ENCODE results near the gene ATG2B.

Gene ATG2B

DNA sequence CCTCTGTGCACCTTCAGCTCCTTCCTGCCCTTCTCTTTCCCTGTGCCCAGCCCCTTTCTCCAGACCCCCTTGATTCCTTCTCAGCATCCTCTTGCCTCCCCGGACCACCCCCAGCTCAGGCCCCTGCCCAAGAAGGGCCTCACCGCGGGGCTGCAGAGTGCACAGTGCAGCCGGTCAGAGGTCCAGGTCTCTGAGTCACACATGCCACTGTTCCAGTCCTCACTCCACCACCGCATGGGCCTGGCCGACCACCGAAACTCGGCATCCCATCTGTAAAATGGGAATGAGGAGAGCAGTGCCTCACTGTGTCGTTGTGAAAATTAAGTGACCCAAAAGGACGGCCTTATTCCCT is 93.8 kb downstream of the ATG2B start:
- no peak for TF ChIP-seq POLR2A (IDR thresholded peaks at IDR 0.05; ENCODE audit: low read depth, low read length)
- TF ChIP-seq PAX5 (IDR thresholded peaks at IDR 0.05; ENCODE audit: insufficient read depth, low read length, severe bottlenecking): no peak
- TF ChIP-seq TAF1 (IDR thresholded peaks at IDR 0.05; ENCODE audit: low read depth, low read length): no peak
- no peak for TF ChIP-seq POLR2AphosphoS5 (IDR thresholded peaks at IDR 0.05; ENCODE audit: low read depth, low read length)
- no peak for TF ChIP-seq POU2F2 (IDR thresholded peaks at IDR 0.05; ENCODE audit: low read depth, low read length)
- TF ChIP-seq SPI1 (IDR thresholded peaks at IDR 0.05; ENCODE audit: low read depth, low read length): no peak
- DNase-seq (ENCODE audit: insufficient read length, low spot score): no peak
- FAIRE-seq: no peak

DNA sequence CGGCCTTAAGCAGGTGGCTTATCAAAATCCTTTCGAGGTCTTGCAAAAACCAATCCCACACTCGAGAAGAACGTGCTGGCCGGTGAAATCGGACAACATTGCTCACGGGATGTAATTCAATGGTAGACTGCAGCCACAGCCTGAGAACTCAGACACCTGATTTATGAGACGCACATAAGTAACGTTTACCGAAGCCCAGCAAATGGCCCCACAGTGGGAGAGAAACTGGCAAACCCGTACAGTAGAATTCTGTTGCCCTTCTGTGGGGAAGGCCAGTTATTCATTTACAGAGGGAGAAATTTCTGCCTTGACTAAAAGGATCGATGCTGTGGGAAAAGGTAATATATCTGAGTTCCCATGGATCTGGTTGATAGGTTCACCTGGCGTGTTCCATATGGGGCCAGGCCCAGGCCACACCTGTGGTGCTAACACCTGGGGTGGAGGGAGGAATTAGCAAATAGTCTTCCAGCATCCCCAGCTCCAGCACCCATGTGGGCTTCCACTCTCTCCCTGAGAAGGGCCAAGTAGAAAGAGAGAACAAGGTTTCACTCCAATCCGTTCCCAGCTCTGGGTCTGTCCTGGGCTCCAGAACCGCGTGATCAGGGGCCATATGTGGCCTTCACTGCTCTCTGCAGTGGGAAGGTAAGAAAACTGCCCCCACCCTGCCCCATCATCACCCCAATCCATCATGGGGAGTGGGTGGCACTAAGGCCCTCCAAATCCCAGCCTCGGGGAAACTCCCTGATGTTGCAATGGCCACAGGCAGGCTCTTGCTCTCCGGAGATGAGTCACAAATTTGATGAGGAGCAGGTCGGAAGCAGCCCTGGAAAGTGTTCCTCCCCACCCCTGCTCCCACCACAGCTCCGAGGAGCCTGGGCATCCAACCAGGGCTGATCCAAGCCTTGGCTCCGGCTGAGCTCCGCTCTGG is 94.4 kb downstream of the ATG2B start:
- no peak for FAIRE-seq
- no peak for DNase-seq (ENCODE audit: insufficient read length, low spot score)
- no peak for TF ChIP-seq POLR2AphosphoS5 (IDR thresholded peaks at IDR 0.05; ENCODE audit: low read depth, low read length)
- TF ChIP-seq PAX5 (IDR thresholded peaks at IDR 0.05; ENCODE audit: insufficient read depth, low read length, severe bottlenecking): no peak
- no peak for TF ChIP-seq POLR2A (IDR thresholded peaks at IDR 0.05; ENCODE audit: low read depth, low read length)
- TF ChIP-seq TAF1 (IDR thresholded peaks at IDR 0.05; ENCODE audit: low read depth, low read length): no peak
- TF ChIP-seq SPI1 (IDR thresholded peaks at IDR 0.05; ENCODE audit: low read depth, low read length): no peak
- no peak for TF ChIP-seq POU2F2 (IDR thresholded peaks at IDR 0.05; ENCODE audit: low read depth, low read length)

DNA sequence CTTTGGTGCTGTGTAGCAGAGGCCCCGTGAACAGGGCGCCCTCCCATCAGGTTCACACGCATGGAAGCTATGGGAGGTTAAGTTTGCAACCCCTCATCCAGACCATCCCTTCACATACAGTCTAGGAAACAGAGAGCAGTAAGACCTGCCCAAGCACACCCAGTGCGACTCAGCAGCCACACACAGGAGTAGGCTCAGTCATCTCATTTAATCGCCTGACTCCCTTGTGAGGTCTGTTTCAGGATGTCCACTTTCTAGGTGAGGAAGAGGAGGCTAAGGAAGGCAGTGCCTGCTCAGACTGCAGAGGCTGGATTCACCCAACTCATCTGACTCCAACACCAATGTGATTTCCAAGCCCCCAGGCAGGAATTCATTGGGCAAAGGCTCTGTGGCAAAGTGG is 95.2 kb downstream of the ATG2B start:
- TF ChIP-seq SPI1 (IDR thresholded peaks at IDR 0.05; ENCODE audit: low read depth, low read length) (no peak), POLR2AphosphoS5 (IDR thresholded peaks at IDR 0.05; ENCODE audit: low read depth, low read length) (no peak), POU2F2 (IDR thresholded peaks at IDR 0.05; ENCODE audit: low read depth, low read length) (no peak), TAF1 (IDR thresholded peaks at IDR 0.05; ENCODE audit: low read depth, low read length) (no peak), POLR2A (IDR thresholded peaks at IDR 0.05; ENCODE audit: low read depth, low read length) (no peak), PAX5 (IDR thresholded peaks at IDR 0.05; ENCODE audit: insufficient read depth, low read length, severe bottlenecking) (no peak)
- FAIRE-seq (no peak), DNase-seq (ENCODE audit: insufficient read length, low spot score) (no peak)

DNA sequence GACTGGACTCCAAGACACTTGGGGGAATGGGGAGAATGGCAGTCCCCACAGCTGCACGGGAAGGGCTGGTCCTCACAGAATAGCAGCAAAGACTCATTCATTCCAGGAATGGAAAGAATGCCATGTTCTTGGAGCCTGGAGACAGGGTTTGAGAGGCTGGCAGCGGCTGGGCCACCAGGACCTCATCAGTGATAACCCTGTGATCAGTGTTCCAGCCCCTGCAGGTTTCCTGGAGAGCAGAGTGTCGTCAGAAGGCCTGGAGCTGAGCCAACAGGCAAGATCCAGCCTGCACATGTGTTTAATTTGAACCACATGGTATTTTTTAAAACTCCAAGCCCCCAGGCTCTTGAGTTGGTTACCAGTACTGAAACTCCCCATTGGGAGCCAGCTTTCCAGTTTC is 95.8 kb downstream of the ATG2B start:
- TF ChIP-seq POLR2AphosphoS5 (IDR thresholded peaks at IDR 0.05; ENCODE audit: low read depth, low read length) (no peak), TAF1 (IDR thresholded peaks at IDR 0.05; ENCODE audit: low read depth, low read length) (no peak), POU2F2 (IDR thresholded peaks at IDR 0.05; ENCODE audit: low read depth, low read length) (no peak), SPI1 (IDR thresholded peaks at IDR 0.05; ENCODE audit: low read depth, low read length) (no peak), POLR2A (IDR thresholded peaks at IDR 0.05; ENCODE audit: low read depth, low read length) (no peak), PAX5 (IDR thresholded peaks at IDR 0.05; ENCODE audit: insufficient read depth, low read length, severe bottlenecking) (no peak)
- FAIRE-seq: no peak
- DNase-seq (ENCODE audit: insufficient read length, low spot score): no peak

DNA sequence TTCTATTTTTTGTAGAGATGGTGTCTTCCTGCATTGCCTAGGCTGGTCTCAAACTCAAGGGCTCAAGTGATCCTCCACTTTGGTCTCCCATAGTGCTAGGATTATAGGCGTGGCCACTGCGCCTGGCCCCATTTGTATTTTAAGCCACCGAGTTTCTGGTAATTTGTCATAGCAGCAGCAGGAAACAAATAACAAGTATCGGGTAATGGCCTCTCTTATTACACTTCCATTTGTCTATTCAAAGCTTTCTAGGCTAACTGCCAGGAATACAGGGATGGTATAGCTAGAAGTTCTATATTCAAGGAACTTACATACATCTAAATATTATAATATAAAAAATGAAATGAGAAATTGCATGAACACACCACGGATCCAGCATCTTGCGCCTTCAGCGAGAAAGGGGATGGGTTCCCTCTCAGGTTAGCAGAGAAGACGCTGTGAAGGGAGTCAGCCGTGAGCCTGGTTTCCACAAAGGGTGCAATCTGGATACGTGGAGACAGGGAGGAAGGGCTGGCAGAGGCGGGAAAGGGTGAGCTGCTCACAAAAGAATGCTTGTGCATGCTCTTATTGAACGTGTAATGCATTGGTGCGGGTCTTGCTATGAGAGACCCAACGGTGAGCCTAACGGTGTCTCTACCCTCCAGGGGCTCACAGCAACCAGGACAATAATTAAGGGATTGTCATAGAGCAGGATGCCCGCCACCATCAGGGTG is 97.6 kb downstream of the ATG2B start:
- TF ChIP-seq PAX5 (IDR thresholded peaks at IDR 0.05; ENCODE audit: insufficient read depth, low read length, severe bottlenecking) (no peak), SPI1 (IDR thresholded peaks at IDR 0.05; ENCODE audit: low read depth, low read length) (no peak), POU2F2 (IDR thresholded peaks at IDR 0.05; ENCODE audit: low read depth, low read length) (no peak), POLR2A (IDR thresholded peaks at IDR 0.05; ENCODE audit: low read depth, low read length) (no peak), POLR2AphosphoS5 (IDR thresholded peaks at IDR 0.05; ENCODE audit: low read depth, low read length) (no peak), TAF1 (IDR thresholded peaks at IDR 0.05; ENCODE audit: low read depth, low read length) (no peak)
- no peak for FAIRE-seq
- no peak for DNase-seq (ENCODE audit: insufficient read length, low spot score)

DNA sequence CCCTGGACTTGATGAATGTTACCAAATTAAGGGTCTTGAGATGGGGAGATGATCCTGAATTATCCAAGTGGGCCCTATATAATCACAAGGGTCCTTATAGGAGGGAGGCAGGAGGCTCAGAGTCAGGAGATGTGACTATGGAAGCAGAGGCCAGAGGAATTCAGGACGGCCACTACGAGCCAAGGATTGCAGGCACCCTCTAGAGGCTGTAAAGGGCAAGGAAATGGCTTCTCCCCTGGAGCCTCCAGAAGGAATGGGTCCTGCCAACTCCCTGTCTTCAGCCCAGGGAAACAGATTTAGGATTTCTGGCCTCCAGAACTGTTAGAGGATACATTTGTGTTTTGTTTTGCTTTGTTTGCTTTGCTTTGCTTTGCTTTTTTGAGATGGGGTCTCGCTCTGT is 98.3 kb downstream of the ATG2B start:
- FAIRE-seq (no peak), DNase-seq (ENCODE audit: insufficient read length, low spot score) (no peak)
- TF ChIP-seq TAF1 (IDR thresholded peaks at IDR 0.05; ENCODE audit: low read depth, low read length) (no peak), SPI1 (IDR thresholded peaks at IDR 0.05; ENCODE audit: low read depth, low read length) (no peak), POLR2AphosphoS5 (IDR thresholded peaks at IDR 0.05; ENCODE audit: low read depth, low read length) (no peak), POLR2A (IDR thresholded peaks at IDR 0.05; ENCODE audit: low read depth, low read length) (no peak), PAX5 (IDR thresholded peaks at IDR 0.05; ENCODE audit: insufficient read depth, low read length, severe bottlenecking) (no peak), POU2F2 (IDR thresholded peaks at IDR 0.05; ENCODE audit: low read depth, low read length) (no peak)

DNA sequence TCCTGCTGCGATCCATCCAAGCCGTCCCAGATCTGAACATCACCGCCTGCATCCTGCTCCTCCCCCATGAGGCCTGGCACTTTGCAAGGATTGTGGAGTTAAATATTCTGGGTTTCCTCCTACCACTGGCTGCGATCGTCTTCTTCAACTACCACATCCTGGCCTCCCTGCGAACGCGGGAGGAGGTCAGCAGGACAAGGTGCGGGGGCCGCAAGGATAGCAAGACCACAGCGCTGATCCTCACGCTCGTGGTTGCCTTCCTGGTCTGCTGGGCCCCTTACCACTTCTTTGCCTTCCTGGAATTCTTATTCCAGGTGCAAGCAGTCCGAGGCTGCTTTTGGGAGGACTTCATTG is 99.0 kb downstream of the ATG2B start:
- no peak for FAIRE-seq

DNA sequence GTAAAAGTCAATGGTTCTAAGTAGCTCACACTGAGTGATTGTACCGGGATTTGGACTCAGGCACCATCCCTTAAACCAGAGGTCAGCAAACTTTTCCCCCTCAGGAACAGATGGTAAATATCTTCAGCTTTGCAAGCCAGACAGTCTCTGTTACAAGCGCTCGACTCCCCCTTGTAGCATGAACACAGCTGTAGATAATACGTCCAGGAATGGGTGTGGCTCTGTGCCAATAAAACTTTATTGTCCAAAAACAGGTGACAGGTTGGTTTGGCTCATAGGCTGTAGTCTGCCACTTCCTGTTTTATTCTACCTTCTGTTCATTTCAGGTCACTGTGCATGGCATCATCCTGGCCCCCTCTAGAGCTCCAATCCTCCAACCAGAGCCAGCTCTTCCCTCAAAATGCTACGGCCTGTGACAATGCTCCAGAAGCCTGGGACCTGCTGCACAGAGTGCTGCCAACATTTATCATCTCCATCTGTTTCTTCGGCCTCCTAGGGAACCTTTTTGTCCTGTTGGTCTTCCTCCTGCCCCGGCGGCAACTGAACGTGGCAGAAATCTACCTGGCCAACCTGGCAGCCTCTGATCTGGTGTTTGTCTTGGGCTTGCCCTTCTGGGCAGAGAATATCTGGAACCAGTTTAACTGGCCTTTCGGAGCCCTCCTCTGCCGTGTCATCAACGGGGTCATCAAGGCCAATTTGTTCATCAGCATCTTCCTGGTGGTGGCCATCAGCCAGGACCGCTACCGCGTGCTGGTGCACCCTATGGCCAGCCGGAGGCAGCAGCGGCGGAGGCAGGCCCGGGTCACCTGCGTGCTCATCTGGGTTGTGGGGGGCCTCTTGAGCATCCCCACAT is 99.6 kb downstream of the ATG2B start:
- FAIRE-seq (no peak), DNase-seq (ENCODE audit: insufficient read length, low spot score) (no peak)
- TF ChIP-seq POLR2AphosphoS5 (IDR thresholded peaks at IDR 0.05; ENCODE audit: low read depth, low read length): no peak
- peak; percentile 5; the same call in 1 of the 2 replicates for TF ChIP-seq SPI1 (IDR thresholded peaks at IDR 0.05; ENCODE audit: low read depth, low read length)

More for the DNA sequence above, 99.0 kb downstream of the ATG2B start:
- DNase-seq (ENCODE audit: insufficient read length, low spot score): no peak
- TF ChIP-seq POU2F2 (IDR thresholded peaks at IDR 0.05; ENCODE audit: low read depth, low read length): no peak
- TF ChIP-seq PAX5 (IDR thresholded peaks at IDR 0.05; ENCODE audit: insufficient read depth, low read length, severe bottlenecking): no peak
- no peak for TF ChIP-seq TAF1 (IDR thresholded peaks at IDR 0.05; ENCODE audit: low read depth, low read length)
- TF ChIP-seq SPI1 (IDR thresholded peaks at IDR 0.05; ENCODE audit: low read depth, low read length): no peak
- TF ChIP-seq POLR2AphosphoS5 (IDR thresholded peaks at IDR 0.05; ENCODE audit: low read depth, low read length): no peak

Data from GM12891 (cell line).